ENCODE measurements around the gene KSR2.

Gene KSR2

DNA sequence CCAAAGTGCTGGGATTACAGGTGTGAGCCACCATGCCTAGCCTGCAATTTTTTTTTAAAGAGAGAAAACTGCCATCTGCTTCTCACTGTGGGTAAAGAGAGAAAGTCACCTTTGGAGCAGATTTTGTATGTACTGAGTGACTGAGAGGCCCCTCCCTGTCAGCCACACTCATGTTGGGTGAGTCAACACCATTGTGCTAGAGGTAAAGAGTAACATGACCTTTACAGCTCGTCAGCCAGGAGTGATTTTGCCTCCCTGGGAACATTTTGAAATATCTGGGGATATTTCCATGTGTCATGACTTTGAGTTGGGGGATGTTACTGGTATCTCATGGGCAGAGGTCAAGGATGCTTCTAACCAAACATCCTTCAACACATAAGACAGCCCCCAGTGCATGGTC is 115.2 kb downstream of the KSR2 start:
- TF ChIP-seq, protein P1, sequence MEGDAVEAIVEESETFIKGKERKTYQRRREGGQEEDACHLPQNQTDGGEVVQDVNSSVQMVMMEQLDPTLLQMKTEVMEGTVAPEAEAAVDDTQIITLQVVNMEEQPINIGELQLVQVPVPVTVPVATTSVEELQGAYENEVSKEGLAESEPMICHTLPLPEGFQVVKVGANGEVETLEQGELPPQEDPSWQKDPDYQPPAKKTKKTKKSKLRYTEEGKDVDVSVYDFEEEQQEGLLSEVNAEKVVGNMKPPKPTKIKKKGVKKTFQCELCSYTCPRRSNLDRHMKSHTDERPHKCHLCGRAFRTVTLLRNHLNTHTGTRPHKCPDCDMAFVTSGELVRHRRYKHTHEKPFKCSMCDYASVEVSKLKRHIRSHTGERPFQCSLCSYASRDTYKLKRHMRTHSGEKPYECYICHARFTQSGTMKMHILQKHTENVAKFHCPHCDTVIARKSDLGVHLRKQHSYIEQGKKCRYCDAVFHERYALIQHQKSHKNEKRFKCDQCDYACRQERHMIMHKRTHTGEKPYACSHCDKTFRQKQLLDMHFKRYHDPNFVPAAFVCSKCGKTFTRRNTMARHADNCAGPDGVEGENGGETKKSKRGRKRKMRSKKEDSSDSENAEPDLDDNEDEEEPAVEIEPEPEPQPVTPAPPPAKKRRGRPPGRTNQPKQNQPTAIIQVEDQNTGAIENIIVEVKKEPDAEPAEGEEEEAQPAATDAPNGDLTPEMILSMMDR (IDR thresholded peaks at IDR 0.05; ENCODE audit: low read depth, low read length, poor library complexity, severe bottlenecking): no peak
- TF ChIP-seq EZH2phosphoT487 (IDR thresholded peaks at IDR 0.05; ENCODE audit: borderline replicate concordance, low read length): no peak
- Histone ChIP-seq H3K79me2 (ENCODE audit: control insufficient read depth, low read length) (no peaks in the 10 kb centered on the region), H3K9me3 (ENCODE audit: control insufficient read depth, insufficient read depth, low read length) (no peaks in the 10 kb centered on the region), H3K27ac (ENCODE audit: low read depth, low read length) (no peak overlapping the region), H3K36me3 (ENCODE audit: control insufficient read depth, low read length) (no peaks in the 10 kb centered on the region), H3K4me3 (ENCODE audit: low read length) (no peak overlapping the region), H3F3A (ENCODE audit: control insufficient read depth, insufficient read depth) (no peaks in the 10 kb centered on the region), H4K20me1 (ENCODE audit: control insufficient read depth, insufficient read depth, low read depth, low read length) (no peaks in the 10 kb centered on the region), H3K4me1 (ENCODE audit: control insufficient read depth, low read length) (no peaks in the 10 kb centered on the region), H3K9me2 (replicated peaks; ENCODE audit: control insufficient read depth, low read length) (no peaks in the 10 kb centered on the region), H3K27me3 (ENCODE audit: control insufficient read depth, low read length) (no peaks in the 10 kb centered on the region), H3K4me2 (ENCODE audit: low read length) (no peak overlapping the region)

DNA sequence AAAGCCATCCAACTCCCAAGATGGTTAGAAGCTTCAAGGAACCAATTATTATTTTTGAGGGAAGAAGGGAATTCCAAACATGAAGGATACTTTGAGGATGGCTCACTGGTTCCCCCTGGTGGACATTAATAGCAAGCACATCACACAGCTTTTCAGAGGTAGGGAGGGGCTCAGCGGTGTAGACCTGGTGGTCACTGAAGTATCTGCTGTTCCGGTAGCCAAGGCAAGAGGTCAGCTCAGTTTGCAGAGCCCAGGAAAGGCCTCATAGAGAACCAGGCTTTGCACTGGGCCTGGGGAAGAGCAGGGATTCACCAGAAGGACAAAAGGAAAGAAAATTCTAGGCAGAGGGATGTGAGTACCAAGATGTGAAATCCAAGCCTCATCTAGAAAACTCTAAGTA is 118.7 kb downstream of the KSR2 start:
- H3K79me2 ChIP-seq (ENCODE audit: control insufficient read depth, low read length): no peaks in the 10 kb centered on the region
- H3F3A ChIP-seq (ENCODE audit: control insufficient read depth, insufficient read depth): no peaks in the 10 kb centered on the region
- no peaks in the 10 kb centered on the region for H4K20me1 ChIP-seq (ENCODE audit: control insufficient read depth, insufficient read depth, low read depth, low read length)
- H3K9me3 ChIP-seq (ENCODE audit: control insufficient read depth, insufficient read depth, low read length): no peaks in the 10 kb centered on the region
- H3K4me1 ChIP-seq (ENCODE audit: control insufficient read depth, low read length): no peaks in the 10 kb centered on the region
- no peaks in the 10 kb centered on the region for H3K36me3 ChIP-seq (ENCODE audit: control insufficient read depth, low read length)
- no peak overlapping the region for H3K4me2 ChIP-seq (ENCODE audit: low read length)
- no peaks in the 10 kb centered on the region for H3K27me3 ChIP-seq (ENCODE audit: control insufficient read depth, low read length)
- H3K27ac ChIP-seq (ENCODE audit: low read depth, low read length): no peak overlapping the region
- no peak overlapping the region for H3K4me3 ChIP-seq (ENCODE audit: low read length)
- TF ChIP-seq, protein P1 (IDR thresholded peaks at IDR 0.05; ENCODE audit: low read depth, low read length, poor library complexity, severe bottlenecking): peak; percentile 86
- no peak for TF ChIP-seq EZH2phosphoT487 (IDR thresholded peaks at IDR 0.05; ENCODE audit: borderline replicate concordance, low read length)
- no peaks in the 10 kb centered on the region for H3K9me2 ChIP-seq (replicated peaks; ENCODE audit: control insufficient read depth, low read length)

DNA sequence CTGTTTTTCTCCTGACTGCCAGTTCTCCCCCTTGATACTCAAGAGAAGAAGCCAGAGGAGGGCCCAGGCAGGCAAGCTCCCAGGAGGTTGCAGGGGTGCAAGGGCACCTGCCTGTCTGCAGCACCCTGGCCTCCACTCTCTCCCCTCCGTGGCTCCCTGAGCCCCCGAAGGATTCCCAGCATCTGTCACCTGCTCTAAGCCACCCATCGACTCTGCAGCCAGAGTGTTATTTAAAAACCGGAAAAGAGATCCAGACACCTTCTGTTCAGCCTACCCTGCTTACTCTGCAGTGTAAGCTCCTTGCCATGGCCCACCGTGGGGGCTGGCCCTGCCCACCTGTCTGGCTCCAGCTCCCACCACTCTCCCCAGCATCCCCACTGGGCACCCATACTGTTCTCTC is 121.4 kb downstream of the KSR2 start:
- Histone ChIP-seq H3K79me2 (ENCODE audit: control insufficient read depth, low read length) (no peaks in the 10 kb centered on the region), H3K27me3 (ENCODE audit: control insufficient read depth, low read length) (no peaks in the 10 kb centered on the region), H4K20me1 (ENCODE audit: control insufficient read depth, insufficient read depth, low read depth, low read length) (no peaks in the 10 kb centered on the region), H3K4me1 (ENCODE audit: control insufficient read depth, low read length) (no peaks in the 10 kb centered on the region), H3K9me2 (replicated peaks; ENCODE audit: control insufficient read depth, low read length) (no peaks in the 10 kb centered on the region), H3K9me3 (ENCODE audit: control insufficient read depth, insufficient read depth, low read length) (no peaks in the 10 kb centered on the region), H3K4me2 (ENCODE audit: low read length) (no peak overlapping the region), H3K4me3 (ENCODE audit: low read length) (no peak overlapping the region), H3F3A (ENCODE audit: control insufficient read depth, insufficient read depth) (no peaks in the 10 kb centered on the region), H3K27ac (ENCODE audit: low read depth, low read length) (no peak overlapping the region), H3K36me3 (ENCODE audit: control insufficient read depth, low read length) (no peaks in the 10 kb centered on the region)
- TF ChIP-seq, protein P1 (IDR thresholded peaks at IDR 0.05; ENCODE audit: low read depth, low read length, poor library complexity, severe bottlenecking): no peak
- TF ChIP-seq EZH2phosphoT487 (IDR thresholded peaks at IDR 0.05; ENCODE audit: borderline replicate concordance, low read length): no peak
